ENCODE results near the gene ECI2. TPM values are rescaled to one million over a fixed set of nuclear protein-coding genes. Genes with fewer than 3 reads are reported as not detected.

ECI2 gene
- total RNA-seq, 4 donors from 2014 or later: 44.9 to 76.2 (median 49.6) TPM

GRCh38 chr6:4108561-4109093 lies 26.7 kb downstream of the ECI2 start:
- H3K4me1 ChIP-seq: peaks cover 0 to 13% (median 3%) of the 10 kb centered on the region in 4 donors
- H3K27me3 ChIP-seq: no peaks in the 10 kb centered on the region
- WGBS, 2 donors: 81 to 84% methylated on average over 9 of the region's 9 CpGs
- H3K27ac ChIP-seq: no peak overlapping the region
- DNase-seq (ENCODE audit: low spot score in 2 of 2): no peak
- no peak overlapping the region for H3K4me3 ChIP-seq
- peaks cover 0 to 13% (median 0%) of the 10 kb centered on the region in 4 donors for H3K9me3 ChIP-seq
- no peaks in the 10 kb centered on the region for H3K36me3 ChIP-seq
- TF ChIP-seq EP300 (IDR thresholded peaks at IDR 0.05) (no peak), CTCF (IDR thresholded peaks at IDR 0.05) (no peak)

GRCh38 chr6:4107873-4108272 lies 27.5 kb downstream of the ECI2 start:
- Histone ChIP-seq H3K4me3 (no peak overlapping the region), H3K36me3 (no peaks in the 10 kb centered on the region), H3K4me1 (peaks cover 0 to 13% (median 3%) of the 10 kb centered on the region in 4 donors), H3K9me3 (peaks cover 0 to 10% (median 0%) of the 10 kb centered on the region in 4 donors), H3K27ac (no peak overlapping the region), H3K27me3 (no peaks in the 10 kb centered on the region)
- DNase-seq (ENCODE audit: low spot score in 2 of 2): no peak
- WGBS, 2 donors: 76% methylated on average over 2 of the region's 2 CpGs
- TF ChIP-seq POLR2A (IDR thresholded peaks at IDR 0.05) (no peak), EP300 (IDR thresholded peaks at IDR 0.05) (no peak), CTCF (IDR thresholded peaks at IDR 0.05) (no peak)

GRCh38 chr6:4105980-4106536 lies 29.3 kb downstream of the ECI2 start:
- Histone ChIP-seq H3K4me3 (no peak overlapping the region), H3K4me1 (peaks cover 0 to 13% (median 3%) of the 10 kb centered on the region in 4 donors), H3K27me3 (no peaks in the 10 kb centered on the region), H3K36me3 (no peaks in the 10 kb centered on the region), H3K27ac (no peak overlapping the region), H3K9me3 (no peaks in the 10 kb centered on the region)
- TF ChIP-seq CTCF (IDR thresholded peaks at IDR 0.05): no peak
- TF ChIP-seq POLR2A (IDR thresholded peaks at IDR 0.05): no peak
- TF ChIP-seq EP300 (IDR thresholded peaks at IDR 0.05): no peak
- WGBS, 2 donors: 72 to 78% methylated on average over 4 of the region's 4 CpGs
- no peak for DNase-seq (ENCODE audit: low spot score in 2 of 2)

GRCh38 chr6:4103929-4104328 lies 31.4 kb downstream of the ECI2 start:
- no peak overlapping the region for H3K4me3 ChIP-seq
- no peak for TF ChIP-seq EP300 (IDR thresholded peaks at IDR 0.05)
- no peak for TF ChIP-seq POLR2A (IDR thresholded peaks at IDR 0.05)
- TF ChIP-seq CTCF (IDR thresholded peaks at IDR 0.05): no peak
- no peaks in the 10 kb centered on the region for H3K27me3 ChIP-seq
- H3K4me1 ChIP-seq: peaks cover 0 to 4% (median 0%) of the 10 kb centered on the region in 4 donors
- no peaks in the 10 kb centered on the region for H3K9me3 ChIP-seq
- DNase-seq (ENCODE audit: low spot score in 2 of 2): no peak
- H3K36me3 ChIP-seq: no peaks in the 10 kb centered on the region
- WGBS, 2 donors: 87 to 94% methylated on average over 5 of the region's 5 CpGs
- H3K27ac ChIP-seq: no peak overlapping the region

GRCh38 chr6:4102687-4103244 lies 32.6 kb downstream of the ECI2 start:
- no peaks in the 10 kb centered on the region for H3K27me3 ChIP-seq
- no peak overlapping the region for H3K27ac ChIP-seq
- TF ChIP-seq CTCF (IDR thresholded peaks at IDR 0.05) (no peak), POLR2A (IDR thresholded peaks at IDR 0.05) (no peak), EP300 (IDR thresholded peaks at IDR 0.05) (no peak)
- H3K4me3 ChIP-seq: no peak overlapping the region
- H3K36me3 ChIP-seq: no peaks in the 10 kb centered on the region
- H3K4me1 ChIP-seq: no peaks in the 10 kb centered on the region
- 54 to 58% methylated on average over 6 of the region's 6 CpGs for WGBS, 2 donors
- H3K9me3 ChIP-seq: no peaks in the 10 kb centered on the region
- DNase-seq (ENCODE audit: low spot score in 2 of 2): no peak

Measured in tibial nerve (tissue), 4 donors.